Testis (tissue), 2 donors: ENCODE results near the gene CSNK2A2.

Source experiments
- POLR2A ChIP-seq: fragments of 450-650 bp; IDR thresholded peaks from one replicate; pipeline ENCODE4 v1.6.1; 2017; ENCODE audit warnings: antibody characterized with exemption, mild to moderate bottlenecking, moderate library complexity
- TF ChIP-seq, protein P1 (sequence below), 3 experiments: fragments of 450-650 bp in 2 of 3; fragments of 200-600 bp in 1 of 3; sonication (generic) in 1 of 3; IDR thresholded peaks; one replicate each; pipeline ENCODE4 v1.5.1; 2016 to 2019; ENCODE audit warnings: antibody characterized with exemption in 3 of 3, mild to moderate bottlenecking in 2 of 3, moderate library complexity in 1 of 3

- TF ChIP-seq, protein P1, sequence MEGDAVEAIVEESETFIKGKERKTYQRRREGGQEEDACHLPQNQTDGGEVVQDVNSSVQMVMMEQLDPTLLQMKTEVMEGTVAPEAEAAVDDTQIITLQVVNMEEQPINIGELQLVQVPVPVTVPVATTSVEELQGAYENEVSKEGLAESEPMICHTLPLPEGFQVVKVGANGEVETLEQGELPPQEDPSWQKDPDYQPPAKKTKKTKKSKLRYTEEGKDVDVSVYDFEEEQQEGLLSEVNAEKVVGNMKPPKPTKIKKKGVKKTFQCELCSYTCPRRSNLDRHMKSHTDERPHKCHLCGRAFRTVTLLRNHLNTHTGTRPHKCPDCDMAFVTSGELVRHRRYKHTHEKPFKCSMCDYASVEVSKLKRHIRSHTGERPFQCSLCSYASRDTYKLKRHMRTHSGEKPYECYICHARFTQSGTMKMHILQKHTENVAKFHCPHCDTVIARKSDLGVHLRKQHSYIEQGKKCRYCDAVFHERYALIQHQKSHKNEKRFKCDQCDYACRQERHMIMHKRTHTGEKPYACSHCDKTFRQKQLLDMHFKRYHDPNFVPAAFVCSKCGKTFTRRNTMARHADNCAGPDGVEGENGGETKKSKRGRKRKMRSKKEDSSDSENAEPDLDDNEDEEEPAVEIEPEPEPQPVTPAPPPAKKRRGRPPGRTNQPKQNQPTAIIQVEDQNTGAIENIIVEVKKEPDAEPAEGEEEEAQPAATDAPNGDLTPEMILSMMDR (IDR thresholded peaks at IDR 0.05) = no peak
- no peak for TF ChIP-seq POLR2A
Measured at GRCh38 chr16:58119509-58119845, 78.4 kb downstream of the CSNK2A2 start.
